Ovary (tissue), 9 donors: ENCODE measurements around the gene DNAL4. TPM values are rescaled to one million over a fixed set of nuclear protein-coding genes. Genes with fewer than 3 reads are reported as not detected.

Source experiments
- DNase-seq, 5 donors: peaks; one replicate each; pipeline ENCODE4 v3.0.0-alpha.2; 2019 to 2020
- H3K27ac ChIP-seq, 2 donors: fragments of 200-600 bp; one replicate each; pipeline versions ENCODE4 v1.5.1 to v1.8.0; 2019 to 2022
- H3K27me3 ChIP-seq: fragments of 200-600 bp; one replicate; pipeline ENCODE4 v1.8.0; 2022
- H3K36me3 ChIP-seq: fragments of 200-600 bp; sonication (generic); one replicate; pipeline ENCODE4 v1.5.1; 2019
- H3K4me1 ChIP-seq: one replicate; pipeline ENCODE4 v1.8.1; 2013; ENCODE audit warnings: mild to moderate bottlenecking, moderate library complexity; ENCODE audit not compliant: insufficient read depth
- H3K4me3 ChIP-seq: fragments of 200-600 bp; sonication (generic); one replicate; pipeline ENCODE4 v1.5.1; 2017
- H3K9me3 ChIP-seq, 2 donors: fragments of 200-600 bp in 1 of 2; sonication (generic) in 1 of 2; one replicate each; pipeline versions ENCODE4 v1.5.1 to v1.8.1; 2013 to 2019; ENCODE audit warnings: mild to moderate bottlenecking in 1 of 2, moderate library complexity in 1 of 2
- EP300 ChIP-seq: sonication (generic); formaldehyde crosslinking; IDR thresholded peaks from one replicate; pipeline ENCODE4 v1.6.1; 2017; ENCODE audit warnings: antibody characterized with exemption
- POLR2A ChIP-seq: fragments of 450-650 bp; IDR thresholded peaks from one replicate; pipeline ENCODE4 v1.6.1; 2017; ENCODE audit warnings: antibody characterized with exemption, mild to moderate bottlenecking, moderate library complexity
- WGBS, 3 donors: extraction: QIAGEN DNeasy Blood & Tissue Kit in 1 of 3; methylation state at CpG; one replicate each; pipeline versions ENCODE4 v1.1.5 to v1.1.7; 2013 to 2017; 5-methylcytosine and 5-hydroxymethylcytosine counted together
- intact Hi-C, 4 donors: fragments of 100-400 bp; cut with DNase I; formaldehyde crosslinking; loops; one replicate each; pipeline versions ENCODE4 v1.11.0 to v1.15.1; 2022 to 2023
- polyA plus RNA-seq, 2 donors: library from polyadenylated mRNA; stranded (reverse); fragments of 200-250 nt in 1 of 2; fragments of 350-450 nt in 1 of 2; fragmentation: Illumina TruSeq in 1 of 2; extraction: RNeasy Lipid Tissue Mini Kit (QIAGEN cat#74804) in 1 of 2; gene quantifications; one replicate each; pipeline ENCODE4 v1.2.3, GENCODE V29; 2013 to 2014
- total RNA-seq, 7 donors: library from RNA; depleted of rRNA in 2 of 7; stranded (reverse); fragments of >200 nt in 2 of 7; fragmentation: NEBNext Ultra II Directional in 3 of 7; extraction: Animal tissue kit (Norgen Biotek cat#: 25700) in 3 of 7; gene quantifications; one replicate each; pipeline versions ENCODE4 v1.1.0 to v1.2.4, GENCODE V29; 2016 to 2023
- TF ChIP-seq, protein P1 (sequence below), 3 donors: fragments of 450-650 bp in 2 of 3; fragments of 200-600 bp in 1 of 3; IDR thresholded peaks; one replicate each; pipeline versions ENCODE4 v1.5.1 to v1.8.0; 2016 to 2022; ENCODE audit warnings: antibody characterized with exemption in 3 of 3, mild to moderate bottlenecking in 1 of 3
- donor health status: DM: no; HTN: no; CAD: no; lungs with moderate emphysema.
- donor health status: DM: no; HTN: no; CAD: no.
- donor health status: Bipolar disorder and iron deficiency.
- donor health status: DM: yes; HTN: yes; CAD: no.
- donor health status: DM: no; HTN: no; CAD: no.
- donor health status: DM: yes; HTN: yes; CAD: no.

The DNAL4 gene
- total and polyA plus RNA-seq, 9 donors = 12.1 to 26.4 (median 16.3) TPM

DNA sequence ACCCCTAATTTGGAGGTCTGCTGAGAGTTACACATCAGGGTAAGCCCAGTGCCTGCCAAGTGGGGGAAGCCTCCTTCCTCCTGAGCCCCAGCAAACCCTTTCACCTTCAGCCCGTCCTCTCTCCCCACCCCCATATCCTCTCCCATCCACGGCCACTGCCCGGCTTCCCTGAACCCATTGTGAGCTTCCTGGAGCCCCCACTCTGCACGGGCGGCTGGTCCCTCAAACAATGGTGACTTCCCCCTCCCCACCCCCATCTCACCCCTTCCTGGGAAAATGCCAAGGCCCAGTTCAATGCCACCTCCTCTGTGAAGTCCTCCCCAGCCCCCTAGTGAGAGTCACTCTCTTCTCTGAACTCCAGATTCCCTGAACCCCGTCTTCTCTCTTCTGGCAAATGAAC lies 17.9 kb downstream of the DNAL4 start:
- Histone ChIP-seq H3K27ac (no peak overlapping the region), H3K36me3 (no peaks in the 10 kb centered on the region), H3K27me3 (no peaks in the 10 kb centered on the region), H3K4me3 (no peak overlapping the region), H3K9me3 (no peaks in the 10 kb centered on the region), H3K4me1 (no peaks in the 10 kb centered on the region)
- intact Hi-C loops = loop anchor here in 3 of 4 donors (10.0 kb wide), 3 partner anchors 69 to 339 kb away; partner anchors contain the start of gene NPTXR (in 1 of the 3)
- 50 to 60% (median 52%) methylated on average over 6 of the region's 6 CpGs for WGBS, 3 donors
- TF ChIP-seq EP300 (no peak), POLR2A (no peak)
- TF ChIP-seq, protein P1, sequence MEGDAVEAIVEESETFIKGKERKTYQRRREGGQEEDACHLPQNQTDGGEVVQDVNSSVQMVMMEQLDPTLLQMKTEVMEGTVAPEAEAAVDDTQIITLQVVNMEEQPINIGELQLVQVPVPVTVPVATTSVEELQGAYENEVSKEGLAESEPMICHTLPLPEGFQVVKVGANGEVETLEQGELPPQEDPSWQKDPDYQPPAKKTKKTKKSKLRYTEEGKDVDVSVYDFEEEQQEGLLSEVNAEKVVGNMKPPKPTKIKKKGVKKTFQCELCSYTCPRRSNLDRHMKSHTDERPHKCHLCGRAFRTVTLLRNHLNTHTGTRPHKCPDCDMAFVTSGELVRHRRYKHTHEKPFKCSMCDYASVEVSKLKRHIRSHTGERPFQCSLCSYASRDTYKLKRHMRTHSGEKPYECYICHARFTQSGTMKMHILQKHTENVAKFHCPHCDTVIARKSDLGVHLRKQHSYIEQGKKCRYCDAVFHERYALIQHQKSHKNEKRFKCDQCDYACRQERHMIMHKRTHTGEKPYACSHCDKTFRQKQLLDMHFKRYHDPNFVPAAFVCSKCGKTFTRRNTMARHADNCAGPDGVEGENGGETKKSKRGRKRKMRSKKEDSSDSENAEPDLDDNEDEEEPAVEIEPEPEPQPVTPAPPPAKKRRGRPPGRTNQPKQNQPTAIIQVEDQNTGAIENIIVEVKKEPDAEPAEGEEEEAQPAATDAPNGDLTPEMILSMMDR (IDR thresholded peaks at IDR 0.05) = no peak
- DNase-seq = no peak

DNA sequence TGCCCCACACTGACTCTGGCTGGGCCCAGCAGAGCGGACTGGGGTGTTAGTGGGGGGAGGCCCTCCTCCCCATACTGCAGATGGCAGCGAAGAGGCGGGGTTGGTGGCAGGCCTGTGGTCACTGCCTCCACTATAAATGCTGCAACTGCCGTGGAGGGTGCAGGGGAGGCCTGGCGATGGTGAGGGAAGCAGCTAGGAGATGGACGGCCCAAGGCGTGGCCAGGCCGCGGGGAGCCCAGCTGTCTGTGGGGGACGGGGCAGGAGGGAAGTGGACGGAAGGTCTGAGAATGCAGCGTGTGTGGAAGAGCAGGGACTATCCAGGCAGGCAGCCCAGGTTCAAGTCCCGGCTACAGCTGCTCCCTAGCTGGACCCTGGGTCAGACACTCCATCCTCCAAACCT lies 18.3 kb downstream of the DNAL4 start:
- no peak overlapping the region for H3K4me3 ChIP-seq
- no peaks in the 10 kb centered on the region for H3K9me3 ChIP-seq
- H3K27me3 ChIP-seq = no peaks in the 10 kb centered on the region
- TF ChIP-seq POLR2A = no peak
- TF ChIP-seq, protein P1 (IDR thresholded peaks at IDR 0.05) = no peak
- TF ChIP-seq EP300 = no peak
- no peak overlapping the region for H3K27ac ChIP-seq
- intact Hi-C loops = loop anchor here in 3 of 4 donors (10.0 kb wide), 3 partner anchors 69 to 339 kb away; partner anchors contain the start of gene NPTXR (in 1 of the 3)
- H3K4me1 ChIP-seq = no peaks in the 10 kb centered on the region
- 50 to 61% (median 61%) methylated on average over 13 of the region's 13 CpGs for WGBS, 3 donors
- DNase-seq = no peak
- no peaks in the 10 kb centered on the region for H3K36me3 ChIP-seq

DNA sequence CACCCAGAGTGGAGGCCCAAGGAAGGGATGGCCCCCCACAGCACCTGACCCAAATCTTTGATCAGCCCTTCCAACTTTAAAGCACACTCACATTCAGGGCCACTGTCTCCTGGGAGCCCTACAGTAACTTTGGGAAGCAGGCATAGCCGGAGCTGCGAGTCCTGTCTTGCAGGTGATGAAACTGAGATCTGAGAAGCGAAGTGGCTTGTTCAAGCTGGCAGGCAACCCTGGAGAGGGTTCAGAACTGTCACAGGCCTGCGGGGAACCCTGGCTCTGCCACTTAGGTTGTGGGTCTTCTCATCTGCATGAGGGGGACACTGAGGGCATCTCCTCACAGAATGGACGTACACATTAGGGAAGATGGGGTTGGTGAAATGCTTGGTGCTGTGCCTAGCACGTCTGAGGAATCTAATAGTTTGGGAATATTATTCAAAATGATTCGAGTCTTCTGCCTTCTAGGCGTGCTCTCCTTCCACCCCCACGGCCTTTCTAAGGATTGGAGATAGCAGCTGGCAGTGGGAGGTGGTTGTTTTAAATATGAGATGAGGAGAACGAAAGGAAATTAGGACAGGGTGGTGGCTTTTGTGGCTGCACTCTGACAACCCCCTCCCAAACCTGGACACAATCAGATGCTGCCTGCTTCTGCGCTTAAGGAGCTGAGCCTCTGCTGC lies 19.3 kb downstream of the DNAL4 start:
- Histone ChIP-seq H3K9me3 (no peaks in the 10 kb centered on the region), H3K36me3 (no peaks in the 10 kb centered on the region), H3K27ac (no peak overlapping the region), H3K4me3 (no peak overlapping the region), H3K4me1 (no peaks in the 10 kb centered on the region), H3K27me3 (no peaks in the 10 kb centered on the region)
- TF ChIP-seq EP300 = no peak
- no peak for TF ChIP-seq POLR2A
- TF ChIP-seq, protein P1 (IDR thresholded peaks at IDR 0.05) = no peak
- intact Hi-C loops = loop anchor here (5.0 to 10.0 kb wide), 7 partner anchors 68 to 340 kb away; partner anchors contain the start of gene NPTXR (in 2 of the 4)
- WGBS, 3 donors = 56 to 69% (median 69%) methylated on average over 11 of the region's 11 CpGs
- DNase-seq = no peak

DNA sequence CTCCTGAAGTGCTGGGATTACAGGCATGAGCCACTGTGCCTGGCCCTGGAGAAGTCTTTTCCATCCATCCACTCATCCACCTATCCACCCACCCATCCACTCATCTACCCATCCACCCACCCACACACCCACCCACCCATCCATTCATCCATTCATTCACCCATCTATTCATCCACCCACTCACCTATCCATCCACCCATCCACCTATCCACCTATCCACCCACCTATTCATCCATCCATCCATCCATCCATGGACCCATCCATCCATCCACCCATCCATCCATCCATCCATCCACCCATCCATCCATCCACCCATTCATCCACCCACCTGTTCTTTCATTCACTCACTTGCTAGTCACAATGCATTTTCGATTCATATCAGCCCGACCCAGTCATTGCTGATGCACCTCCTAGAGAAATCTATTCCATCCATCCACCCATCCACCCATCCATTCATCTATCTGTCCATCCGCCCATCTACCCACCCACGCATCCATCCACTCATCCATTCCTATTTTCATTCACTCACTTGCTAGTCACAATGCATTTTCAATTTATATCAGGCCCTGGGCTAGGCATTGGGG lies 20.5 kb downstream of the DNAL4 start:
- H3K4me3 ChIP-seq = no peak overlapping the region
- H3K9me3 ChIP-seq = no peaks in the 10 kb centered on the region
- no peaks in the 10 kb centered on the region for H3K27me3 ChIP-seq
- 95 to 96% (median 96%) methylated on average over 4 of the region's 4 CpGs for WGBS, 3 donors
- peaks cover 1% of the 10 kb centered on the region for H3K4me1 ChIP-seq
- DNase-seq = no peak
- TF ChIP-seq POLR2A = no peak
- no peak for TF ChIP-seq EP300
- TF ChIP-seq, protein P1 (IDR thresholded peaks at IDR 0.05) = no peak
- H3K36me3 ChIP-seq = no peaks in the 10 kb centered on the region
- no peak overlapping the region for H3K27ac ChIP-seq
- intact Hi-C loops = loop anchor here (5.0 to 10.0 kb wide), 7 partner anchors 69 to 341 kb away; partner anchors contain the start of gene NPTXR (in 2 of the 4)
